ENCODE results near the gene DYRK1A. TPM values are rescaled to one million over a fixed set of nuclear protein-coding genes. Genes with fewer than 3 reads are reported as not detected.

The DYRK1A gene
- total RNA-seq, 1 donor from 2014 or later: 108 TPM

DNA sequence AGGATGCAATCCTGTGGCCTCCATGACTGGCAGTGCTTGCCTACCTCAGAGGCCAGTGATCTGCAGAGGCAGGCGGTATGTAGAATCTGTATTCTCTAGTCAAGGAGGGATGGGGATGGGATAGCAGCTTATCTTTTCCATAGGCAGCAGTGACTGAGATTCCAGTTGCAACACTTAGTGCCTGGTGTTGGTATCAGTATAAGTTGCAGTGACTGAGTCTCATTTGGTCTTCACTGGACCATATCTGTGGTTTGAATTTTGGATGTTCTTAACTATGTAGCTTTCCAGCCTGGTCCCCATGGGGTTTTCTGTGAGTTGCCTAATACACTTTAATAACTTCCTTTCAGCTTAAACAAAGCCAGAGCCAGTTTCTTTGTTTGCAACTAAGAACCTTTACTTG is 16.5 kb downstream of the DYRK1A start:
- Histone ChIP-seq H3K4me2 (peak overlapping the region; percentile 33), H3K4me1 (peaks cover 66% of the 10 kb centered on the region), H4K20me1 (ENCODE audit: low read depth) (peaks cover 100% of the 10 kb centered on the region), H2AFZ (replicated peaks) (no peak overlapping the region), H3K27ac (no peak overlapping the region), H3K36me3 (no peaks in the 10 kb centered on the region), H3K9ac (no peak overlapping the region), H3F3A (ENCODE audit: low read depth) (peaks cover 25% of the 10 kb centered on the region), H3K27me3 (no peaks in the 10 kb centered on the region), H3K79me2 (ENCODE audit: low read depth) (peaks cover 100% of the 10 kb centered on the region), H3K4me3 (no peak overlapping the region), H3K9me3 (ENCODE audit: low read depth) (no peaks in the 10 kb centered on the region)
- peaks cover 68% of the 10 kb centered on the region for H3K9me3 Mint-ChIP-seq
- DNase-seq (ENCODE audit: low spot score): peak; percentile 40
- peaks cover 3% of the 10 kb centered on the region for H3K4me1 Mint-ChIP-seq
- peaks cover 68% of the 10 kb centered on the region for H3K36me3 Mint-ChIP-seq
- no peak overlapping the region for H3K27ac Mint-ChIP-seq
- no peak overlapping the region for H3K4me3 Mint-ChIP-seq
- H3K27me3 Mint-ChIP-seq (ENCODE audit: insufficient read depth, low read depth): peaks cover 2% of the 10 kb centered on the region
- TF ChIP-seq EZH2phosphoT487 (IDR thresholded peaks at IDR 0.05) (no peak), EZH2 (IDR thresholded peaks at IDR 0.05) (no peak)
- TF ChIP-seq, protein P1, sequence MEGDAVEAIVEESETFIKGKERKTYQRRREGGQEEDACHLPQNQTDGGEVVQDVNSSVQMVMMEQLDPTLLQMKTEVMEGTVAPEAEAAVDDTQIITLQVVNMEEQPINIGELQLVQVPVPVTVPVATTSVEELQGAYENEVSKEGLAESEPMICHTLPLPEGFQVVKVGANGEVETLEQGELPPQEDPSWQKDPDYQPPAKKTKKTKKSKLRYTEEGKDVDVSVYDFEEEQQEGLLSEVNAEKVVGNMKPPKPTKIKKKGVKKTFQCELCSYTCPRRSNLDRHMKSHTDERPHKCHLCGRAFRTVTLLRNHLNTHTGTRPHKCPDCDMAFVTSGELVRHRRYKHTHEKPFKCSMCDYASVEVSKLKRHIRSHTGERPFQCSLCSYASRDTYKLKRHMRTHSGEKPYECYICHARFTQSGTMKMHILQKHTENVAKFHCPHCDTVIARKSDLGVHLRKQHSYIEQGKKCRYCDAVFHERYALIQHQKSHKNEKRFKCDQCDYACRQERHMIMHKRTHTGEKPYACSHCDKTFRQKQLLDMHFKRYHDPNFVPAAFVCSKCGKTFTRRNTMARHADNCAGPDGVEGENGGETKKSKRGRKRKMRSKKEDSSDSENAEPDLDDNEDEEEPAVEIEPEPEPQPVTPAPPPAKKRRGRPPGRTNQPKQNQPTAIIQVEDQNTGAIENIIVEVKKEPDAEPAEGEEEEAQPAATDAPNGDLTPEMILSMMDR (IDR thresholded peaks at IDR 0.05): no peak

DNA sequence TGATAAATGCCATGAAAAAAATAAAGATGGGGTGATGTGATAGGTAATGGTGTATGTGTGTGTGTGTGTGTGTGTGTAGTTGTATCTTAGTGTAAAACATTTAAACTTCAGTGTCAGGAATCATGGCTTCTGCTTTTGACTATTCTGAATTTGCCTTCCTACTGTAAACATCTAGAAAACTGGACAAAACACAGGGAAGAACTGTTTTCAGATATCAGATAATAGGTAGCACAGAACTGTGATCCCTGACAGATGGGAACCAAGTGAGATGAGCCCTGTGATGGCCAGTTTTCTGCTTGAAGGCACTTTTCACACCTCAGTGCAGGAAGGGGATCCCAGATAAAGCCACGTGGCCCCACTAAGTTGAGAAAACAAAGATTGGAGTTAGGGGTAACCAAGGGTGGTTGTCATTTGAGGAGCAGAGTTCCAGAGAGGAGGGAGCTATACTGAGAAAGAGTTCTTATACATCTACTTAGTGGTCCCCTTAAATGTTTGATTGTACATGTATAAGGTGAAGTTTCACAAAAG is 17.3 kb downstream of the DYRK1A start:
- Histone ChIP-seq H3F3A (ENCODE audit: low read depth) (peaks cover 25% of the 10 kb centered on the region), H3K27ac (no peak overlapping the region), H2AFZ (replicated peaks) (no peak overlapping the region), H3K36me3 (no peaks in the 10 kb centered on the region), H4K20me1 (ENCODE audit: low read depth) (peaks cover 100% of the 10 kb centered on the region), H3K27me3 (no peaks in the 10 kb centered on the region), H3K9me3 (ENCODE audit: low read depth) (no peaks in the 10 kb centered on the region), H3K4me3 (no peak overlapping the region), H3K4me2 (peak overlapping the region; percentile 33), H3K4me1 (peaks cover 66% of the 10 kb centered on the region), H3K9ac (no peak overlapping the region), H3K79me2 (ENCODE audit: low read depth) (peaks cover 100% of the 10 kb centered on the region)
- Mint-ChIP-seq H3K4me3 (no peak overlapping the region), H3K4me1 (no peaks in the 10 kb centered on the region), H3K27me3 (ENCODE audit: insufficient read depth, low read depth) (no peaks in the 10 kb centered on the region), H3K9me3 (peaks cover 63% of the 10 kb centered on the region), H3K36me3 (peaks cover 65% of the 10 kb centered on the region), H3K27ac (no peak overlapping the region)
- DNase-seq (ENCODE audit: low spot score): no peak
- TF ChIP-seq, protein P1 (IDR thresholded peaks at IDR 0.05): no peak
- TF ChIP-seq EZH2phosphoT487 (IDR thresholded peaks at IDR 0.05): no peak
- TF ChIP-seq EZH2 (IDR thresholded peaks at IDR 0.05): no peak

DNA sequence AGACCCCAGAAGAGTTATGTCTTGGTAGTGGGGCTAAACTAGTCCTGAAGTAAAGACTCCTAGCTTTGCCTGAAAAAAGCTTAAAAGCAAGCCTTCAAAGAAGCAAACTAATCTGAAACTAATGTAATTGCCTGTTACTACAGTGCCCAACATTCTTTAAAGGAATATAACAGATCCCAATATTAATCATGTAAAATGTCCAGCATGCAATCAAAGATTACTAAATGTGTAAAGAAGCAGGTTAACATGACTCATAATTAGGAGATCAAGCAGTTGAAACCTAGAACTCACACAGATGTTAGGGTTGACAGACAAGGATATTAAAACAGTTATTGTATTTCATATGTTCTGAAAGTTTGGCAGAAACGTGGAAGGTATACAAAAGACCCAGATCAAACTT is 17.8 kb downstream of the DYRK1A start:
- H3F3A ChIP-seq (ENCODE audit: low read depth): peaks cover 25% of the 10 kb centered on the region
- H3K4me3 Mint-ChIP-seq: no peak overlapping the region
- H3K9ac ChIP-seq: no peak overlapping the region
- peaks cover 63% of the 10 kb centered on the region for H3K9me3 Mint-ChIP-seq
- no peaks in the 10 kb centered on the region for H3K9me3 ChIP-seq (ENCODE audit: low read depth)
- H3K4me1 Mint-ChIP-seq: no peaks in the 10 kb centered on the region
- H3K27me3 Mint-ChIP-seq (ENCODE audit: insufficient read depth, low read depth): no peaks in the 10 kb centered on the region
- no peak overlapping the region for H2AFZ ChIP-seq (replicated peaks)
- no peak overlapping the region for H3K4me3 ChIP-seq
- H3K4me2 ChIP-seq: no peak overlapping the region
- H4K20me1 ChIP-seq (ENCODE audit: low read depth): peaks cover 100% of the 10 kb centered on the region
- H3K79me2 ChIP-seq (ENCODE audit: low read depth): peaks cover 100% of the 10 kb centered on the region
- TF ChIP-seq, protein P1 (IDR thresholded peaks at IDR 0.05): no peak
- no peaks in the 10 kb centered on the region for H3K27me3 ChIP-seq
- no peak overlapping the region for H3K27ac Mint-ChIP-seq
- H3K36me3 ChIP-seq: no peaks in the 10 kb centered on the region
- H3K27ac ChIP-seq: no peak overlapping the region
- H3K4me1 ChIP-seq: peaks cover 61% of the 10 kb centered on the region
- peaks cover 63% of the 10 kb centered on the region for H3K36me3 Mint-ChIP-seq
- DNase-seq (ENCODE audit: low spot score): no peak

Measured in neural progenitor cell (in vitro differentiated cells).